ENCODE data around the gene MTMR12.

DNA sequence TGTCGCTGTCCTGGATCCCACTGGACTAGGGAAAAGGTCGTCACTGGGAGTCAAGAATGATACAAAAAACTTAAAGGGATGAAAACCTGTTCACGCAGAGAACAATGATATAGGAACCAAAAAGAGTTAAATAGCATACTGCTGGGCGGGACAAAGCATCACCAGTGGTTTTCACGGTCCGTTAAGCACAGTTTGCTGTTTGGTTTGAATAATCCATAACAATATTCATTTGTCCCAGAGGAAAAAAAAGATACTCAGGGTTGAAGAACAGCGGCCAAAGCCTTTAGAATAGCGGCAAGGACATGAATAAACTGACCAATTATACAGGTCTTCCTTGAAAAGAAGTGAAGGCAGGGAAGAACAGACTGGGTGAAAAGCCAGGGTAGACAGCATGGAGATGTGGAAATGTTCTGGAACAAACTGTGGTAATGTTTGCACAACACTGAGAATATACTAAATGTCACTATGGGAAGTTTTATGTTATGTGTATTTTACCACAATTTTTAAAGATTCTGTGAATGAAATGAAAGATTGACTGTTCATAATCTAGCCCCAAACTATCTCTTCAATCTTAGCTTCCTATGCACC lies 60.8 kb downstream of the MTMR12 start:
- TF ChIP-seq RARB (CRISPR knock-in tag; IDR thresholded peaks at IDR 0.05), result no peak
- no peak for TF ChIP-seq GLIS3 (CRISPR knock-in tag; IDR thresholded peaks at IDR 0.05)
- TF ChIP-seq OSR1 (CRISPR knock-in tag; IDR thresholded peaks at IDR 0.05), result no peak
- TF ChIP-seq, protein P1, sequence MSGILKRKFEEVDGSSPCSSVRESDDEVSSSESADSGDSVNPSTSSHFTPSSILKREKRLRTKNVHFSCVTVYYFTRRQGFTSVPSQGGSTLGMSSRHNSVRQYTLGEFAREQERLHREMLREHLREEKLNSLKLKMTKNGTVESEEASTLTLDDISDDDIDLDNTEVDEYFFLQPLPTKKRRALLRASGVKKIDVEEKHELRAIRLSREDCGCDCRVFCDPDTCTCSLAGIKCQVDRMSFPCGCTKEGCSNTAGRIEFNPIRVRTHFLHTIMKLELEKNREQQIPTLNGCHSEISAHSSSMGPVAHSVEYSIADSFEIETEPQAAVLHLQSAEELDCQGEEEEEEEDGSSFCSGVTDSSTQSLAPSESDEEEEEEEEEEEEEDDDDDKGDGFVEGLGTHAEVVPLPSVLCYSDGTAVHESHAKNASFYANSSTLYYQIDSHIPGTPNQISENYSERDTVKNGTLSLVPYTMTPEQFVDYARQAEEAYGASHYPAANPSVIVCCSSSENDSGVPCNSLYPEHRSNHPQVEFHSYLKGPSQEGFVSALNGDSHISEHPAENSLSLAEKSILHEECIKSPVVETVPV (CRISPR knock-in tag; IDR thresholded peaks at IDR 0.05), result no peak
- TF ChIP-seq, protein P2, sequence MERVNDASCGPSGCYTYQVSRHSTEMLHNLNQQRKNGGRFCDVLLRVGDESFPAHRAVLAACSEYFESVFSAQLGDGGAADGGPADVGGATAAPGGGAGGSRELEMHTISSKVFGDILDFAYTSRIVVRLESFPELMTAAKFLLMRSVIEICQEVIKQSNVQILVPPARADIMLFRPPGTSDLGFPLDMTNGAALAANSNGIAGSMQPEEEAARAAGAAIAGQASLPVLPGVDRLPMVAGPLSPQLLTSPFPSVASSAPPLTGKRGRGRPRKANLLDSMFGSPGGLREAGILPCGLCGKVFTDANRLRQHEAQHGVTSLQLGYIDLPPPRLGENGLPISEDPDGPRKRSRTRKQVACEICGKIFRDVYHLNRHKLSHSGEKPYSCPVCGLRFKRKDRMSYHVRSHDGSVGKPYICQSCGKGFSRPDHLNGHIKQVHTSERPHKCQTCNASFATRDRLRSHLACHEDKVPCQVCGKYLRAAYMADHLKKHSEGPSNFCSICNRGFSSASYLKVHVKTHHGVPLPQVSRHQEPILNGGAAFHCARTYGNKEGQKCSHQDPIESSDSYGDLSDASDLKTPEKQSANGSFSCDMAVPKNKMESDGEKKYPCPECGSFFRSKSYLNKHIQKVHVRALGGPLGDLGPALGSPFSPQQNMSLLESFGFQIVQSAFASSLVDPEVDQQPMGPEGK (CRISPR knock-in tag; IDR thresholded peaks at IDR 0.05; ENCODE audit: borderline replicate concordance), result no peak
- TF ChIP-seq TCF4 (CRISPR knock-in tag; IDR thresholded peaks at IDR 0.05; ENCODE audit: borderline replicate concordance), result no peak
- TF ChIP-seq TOX (CRISPR knock-in tag; IDR thresholded peaks at IDR 0.05; ENCODE audit: borderline replicate concordance), result no peak
- TF ChIP-seq ZFP30 (CRISPR knock-in tag; IDR thresholded peaks at IDR 0.05), result no peak

All from SK-N-SH treated with all-trans-retinoic acid at 6 μM for 48 hours (cell line).